Astrocyte (in vitro differentiated cells and primary cell): Measurements from ENCODE around the gene SCUBE1.

Experiments
- CTCF ChIP-seq: IDR thresholded peaks from 2 replicates; pipeline ENCODE4 v1.5.1; 2011; ENCODE audit warnings: low read depth, mild to moderate bottlenecking, inconsistent platforms, low read length, moderate library complexity; ENCODE audit not compliant: insufficient read depth
- EZH2 ChIP-seq: IDR thresholded peaks from 2 replicates; pipeline ENCODE4 v1.6.1; 2012; ENCODE audit warnings: mild to moderate bottlenecking, low read length, inconsistent platforms; ENCODE audit not compliant: insufficient read depth

- TF ChIP-seq CTCF = no peak
- no peak for TF ChIP-seq EZH2
Measured at GRCh38 chr22:43391306-43391705, 48.1 kb upstream of the SCUBE1 start.
